ENCODE measurements around the gene ATOX1.
"Not testable (repeated sequence)": the region's sequence is repeated elsewhere in the genome, so short reads cannot be mapped to it uniquely, and the experiment has no call there.

GRCh38 chr5:151729597-151729996 lies 28.8 kb downstream of the ATOX1 start:
- TF ChIP-seq CTCF, POLR2A (IDR thresholded peaks at IDR 0.05): not testable (repeated sequence)
